H1 (cell line): ENCODE measurements around the gene INSIG1. TPM values are rescaled to one million over a fixed set of nuclear protein-coding genes. Genes with fewer than 3 reads are reported as not detected.

ENCODE experiments used
- ASH2L ChIP-seq: fragments of 200-600, 300-600 bp; sonication (generic); IDR thresholded peaks from one replicate; pipeline ENCODE4 v1.7.1; 2017; ENCODE audit warnings: low read length
- ATF3 ChIP-seq: IDR thresholded peaks from 2 replicates; pipeline ENCODE4 v1.6.1; 2011; ENCODE audit warnings: low read depth, mild to moderate bottlenecking, low read length; ENCODE audit not compliant: insufficient read depth
- EGR1 ChIP-seq: IDR thresholded peaks from 2 replicates; pipeline ENCODE4 v1.6.1; 2011; ENCODE audit warnings: low read depth, low read length, borderline replicate concordance
- PHF8 ChIP-seq: fragments of 200-600 bp; sonication (generic); conservative IDR thresholded peaks from 2 replicates; pipeline ENCODE4 v1.7.1; 2012; ENCODE audit warnings: low read depth, mild to moderate bottlenecking, inconsistent platforms, low read length, moderate library complexity
- SP1 ChIP-seq: IDR thresholded peaks from 2 replicates; pipeline ENCODE4 v1.6.1; 2011; ENCODE audit warnings: low read depth, low read length
- SRF ChIP-seq: IDR thresholded peaks from 2 replicates; pipeline ENCODE4 v1.6.1; 2011; ENCODE audit warnings: mild to moderate bottlenecking, low read depth, low read length, moderate library complexity
- TEAD4 ChIP-seq: IDR thresholded peaks from 2 replicates; pipeline ENCODE4 v1.6.1; 2012; ENCODE audit warnings: low read depth, low read length, inconsistent platforms, mixed read lengths
- ZNF274 ChIP-seq: IDR thresholded peaks from 2 replicates; pipeline ENCODE4 v1.7.0; 2012; ENCODE audit warnings: low read length, borderline replicate concordance; ENCODE audit errors: extremely low read depth
- polyA plus RNA-seq, 7 experiments: library from polyadenylated mRNA; depleted of rRNA in 3 of 7; stranded (reverse) in 5 of 7; unstranded in 2 of 7; fragments of >200 nt in 5 of 7; fragments of 200-250 nt in 2 of 7; gene quantifications; 1 replicate in 5 of 7; 2 replicates in 1 of 7; 4 replicates in 1 of 7; pipeline versions ENCODE4 v1.2.1 to v1.2.3, GENCODE V29; 2011 to 2013; ENCODE audit warnings: missing spikeins in 2 of 7, mixed read lengths in 2 of 7
- total RNA-seq: library from RNA; stranded (reverse); fragmentation: NEBNext Ultra II Directional; extraction: Animal tissue kit (Norgen Biotek cat#: 25700); gene quantifications from 2 replicates; pipeline ENCODE4 v1.2.1, GENCODE V29; 2021
- TF ChIP-seq, protein P1 (sequence below): IDR thresholded peaks from 2 replicates; pipeline ENCODE4 v1.6.1; 2012; ENCODE audit warnings: inconsistent platforms

INSIG1 gene
- total and polyA plus RNA-seq, 2 of the 8 experiments (the other 6 are each of a cell fraction or from before 2014, with no cell fraction given), result 40.0 to 58.4 TPM

DNA sequence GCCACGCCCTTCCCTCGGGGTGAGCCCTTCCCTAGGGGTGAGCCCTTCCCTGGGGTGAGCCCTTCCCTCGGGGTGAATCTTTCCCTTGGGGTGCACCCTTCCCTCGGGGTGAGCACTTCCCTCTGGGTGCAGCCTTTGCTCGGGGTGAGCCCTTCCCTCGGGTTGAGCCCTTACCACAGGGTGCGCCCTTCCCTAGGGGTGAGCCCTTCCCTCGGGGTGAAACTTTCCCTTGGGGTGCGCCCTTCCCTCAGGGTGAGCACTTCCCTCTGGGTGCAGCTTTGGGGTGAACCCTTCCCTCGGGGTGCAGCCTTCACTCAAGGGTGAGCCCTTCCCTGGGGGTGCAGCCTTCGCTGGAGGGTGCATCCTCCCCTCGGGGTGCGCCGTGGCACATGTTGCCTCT is 34.6 kb upstream of the INSIG1 start (continued):
- TF ChIP-seq ATF3 (no peak), SP1 (no peak), ASH2L (no peak), PHF8 (no peak), TEAD4 (no peak), SRF (no peak), EGR1 (no peak), ZNF274 (no peak)
- TF ChIP-seq, protein P1, sequence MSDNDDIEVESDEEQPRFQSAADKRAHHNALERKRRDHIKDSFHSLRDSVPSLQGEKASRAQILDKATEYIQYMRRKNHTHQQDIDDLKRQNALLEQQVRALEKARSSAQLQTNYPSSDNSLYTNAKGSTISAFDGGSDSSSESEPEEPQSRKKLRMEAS, result no peak
